K562 (cell line): ENCODE data around the gene SLC25A1. TPM values are rescaled to one million over a fixed set of nuclear protein-coding genes. Genes with fewer than 3 reads are reported as not detected.

Source experiments
- ATAC-seq: fragments of 200-7000 bp; cut with Tn5 transposase; 3 replicates; pipeline ENCODE4 v1.9.1; 2020; ENCODE audit warnings: moderate library complexity
- BruUV-seq: library from RNA; stranded (reverse); fragments of 400-500 nt; replicated peaks from 2 replicates; lab custom pipeline; 2021; lab: Mats Ljungman, UMichigan
- CTCF ChIA-PET: fragments of 300-600 bp; formaldehyde crosslinking; extraction: SDS; loops from one replicate; lab custom pipeline; 2021; ENCODE audit warnings: low intra/inter-chr PET ratio; lab: Yijun Ruan, JAX
- POLR2A ChIA-PET: fragments of 300-600, 350-650 bp; sonication (Branson Sonifier 250); formaldehyde crosslinking; extraction: SDS; loops from one replicate; lab custom pipeline; 2021; ENCODE audit warnings: antibody characterized with exemption, inconsistent platforms; lab: Yijun Ruan, JAX
- DNase-seq, 4 experiments: peaks; one replicate each; pipeline versions ENCODE4 v3.0.0 to v3.0.0-alpha.2; 2011 to 2018; ENCODE audit warnings: low spot score in 3 of 4, mixed read lengths in 3 of 4; ENCODE audit errors: extremely low read depth in 1 of 4
- FAIRE-seq: peaks from 2 replicates; lab custom pipeline; 2011; peaks lifted over from hg19 to GRCh38; lab: Jason Lieb, UNC
- H2AFZ ChIP-seq: 2 replicates; pipeline ENCODE4 v1.6.0; 2011; ENCODE audit warnings: low read depth, low read length, control low read depth, inconsistent platforms
- H3K27ac ChIP-seq: fragments of 200-600 bp; 3 replicates; pipeline ENCODE4 v1.8.0; 2011; ENCODE audit warnings: low read depth, mild to moderate bottlenecking, control low read depth, inconsistent platforms, low read length, moderate library complexity, mixed read lengths; ENCODE audit errors: extremely low read depth
- H3K27me3 ChIP-seq, 2 experiments: fragments of 300-600 bp in 1 of 2; 2 replicates in 1 of 2; 3 replicates in 1 of 2; pipeline versions ENCODE4 v1.6.0 to v1.8.0; 2011; ENCODE audit warnings: inconsistent platforms in 2 of 2, low read length in 2 of 2, mild to moderate bottlenecking in 1 of 2, mixed read lengths in 1 of 2, moderate library complexity in 1 of 2; ENCODE audit not compliant: control insufficient read depth in 2 of 2, insufficient read depth in 2 of 2
- H3K36me3 ChIP-seq: fragments of 300-600 bp; 3 replicates; pipeline ENCODE4 v1.8.0; 2011; ENCODE audit warnings: mild to moderate bottlenecking, low read length, inconsistent platforms; ENCODE audit not compliant: control insufficient read depth, insufficient read depth
- H3K4me1 ChIP-seq, 2 experiments: fragments of 200-600 bp in 1 of 2; replicated peaks in 1 of 2; 2 replicates in 1 of 2; 3 replicates in 1 of 2; pipeline versions ENCODE4 v1.5.1 to v1.8.0; 2011; ENCODE audit warnings: inconsistent platforms in 2 of 2, low read length in 2 of 2, mild to moderate bottlenecking in 1 of 2, mixed read lengths in 1 of 2, moderate library complexity in 1 of 2; ENCODE audit not compliant: control insufficient read depth in 2 of 2, insufficient read depth in 2 of 2
- H3K4me2 ChIP-seq: 2 replicates; pipeline ENCODE4 v1.6.1; 2011; ENCODE audit warnings: low read length, control low read depth, inconsistent platforms, mixed read lengths; ENCODE audit not compliant: insufficient read depth
- H3K4me3 ChIP-seq: fragments of 200-600 bp; sonication (generic), shearing (Covaris generic); 2 replicates; pipeline ENCODE4 v1.5.1; 2016; ENCODE audit warnings: control low read depth, inconsistent platforms
- H3K79me2 ChIP-seq: fragments of 200-600 bp; 3 replicates; pipeline ENCODE4 v1.8.0; 2011; ENCODE audit warnings: low read length, inconsistent platforms; ENCODE audit not compliant: control insufficient read depth, insufficient read depth
- H3K9ac ChIP-seq, 2 experiments: 2 replicates each; pipeline versions ENCODE4 v1.6.0 to v1.6.1; 2011; ENCODE audit warnings: low read depth in 2 of 2, low read length in 2 of 2, control low read depth in 1 of 2, inconsistent platforms in 1 of 2, mild to moderate bottlenecking in 1 of 2, mixed read lengths in 1 of 2; ENCODE audit not compliant: insufficient read depth in 1 of 2
- H3K9me1 ChIP-seq: one replicate; pipeline ENCODE4 v1.6.0; 2011; ENCODE audit warnings: inconsistent platforms, mild to moderate bottlenecking, low read length, moderate library complexity; ENCODE audit not compliant: control insufficient read depth, insufficient read depth
- H3K9me3 ChIP-seq: replicated peaks from 2 replicates; pipeline ENCODE4 v1.5.1; 2011; ENCODE audit warnings: low read depth, low read length, inconsistent platforms; ENCODE audit not compliant: control insufficient read depth, insufficient read depth
- H4K20me1 ChIP-seq: replicated peaks from 2 replicates; pipeline ENCODE4 v1.6.1; 2011; ENCODE audit warnings: low read length, inconsistent platforms, mixed read lengths; ENCODE audit not compliant: control insufficient read depth, insufficient read depth
- KDM1A ChIP-seq, 2 experiments: fragments of 450-650 bp; IDR thresholded peaks; 2 replicates each; pipeline ENCODE4 v1.6.1; 2016; ENCODE audit warnings: mild to moderate bottlenecking in 2 of 2
- L3MBTL2 ChIP-seq: fragments of 450-650 bp; IDR thresholded peaks from 2 replicates; pipeline ENCODE4 v1.6.1; 2016; ENCODE audit warnings: mild to moderate bottlenecking, moderate library complexity
- MYC ChIP-seq, 2 experiments: fragments of 250-450 bp in 1 of 2; sonication (Bioruptor Pico) in 1 of 2; IDR thresholded peaks; 2 replicates each; pipeline versions ENCODE4 v1.5.1 to v1.6.1; 2012 to 2021; ENCODE audit warnings: low read depth in 2 of 2, borderline replicate concordance in 1 of 2, improper control_type of control experiment in 1 of 2, low read length in 1 of 2, mild to moderate bottlenecking in 1 of 2, moderate library complexity in 1 of 2
- PHB2 ChIP-seq: fragments of 450-650 bp; IDR thresholded peaks from 2 replicates; pipeline ENCODE4 v1.6.1; 2017; ENCODE audit warnings: low read depth
- RCOR1 ChIP-seq, 2 experiments: IDR thresholded peaks; 2 replicates each; pipeline ENCODE4 v1.6.1; 2012; ENCODE audit warnings: low read depth in 2 of 2, low read length in 2 of 2, borderline replicate concordance in 1 of 2, improper control_type of control experiment in 1 of 2
- SMARCB1 ChIP-seq: IDR thresholded peaks from 2 replicates; pipeline ENCODE4 v1.6.1; 2011; ENCODE audit warnings: improper control_type of control experiment, low read depth; ENCODE audit not compliant: insufficient read length
- SNIP1 ChIP-seq: fragments of 450-650 bp; IDR thresholded peaks from 2 replicates; pipeline ENCODE4 v1.7.1; 2017; ENCODE audit warnings: low read depth, mild to moderate bottlenecking
- SP2 ChIP-seq: IDR thresholded peaks from 2 replicates; pipeline ENCODE4 v1.6.1; 2011; ENCODE audit warnings: mild to moderate bottlenecking, low read depth, low read length, moderate library complexity; ENCODE audit not compliant: poor library complexity, severe bottlenecking; ENCODE audit errors: extremely low read depth
- TEAD4 ChIP-seq, 2 experiments: sonication (generic) in 1 of 2; formaldehyde crosslinking in 1 of 2; IDR thresholded peaks; 2 replicates each; pipeline versions ENCODE4 v1.6.1 to v1.8.0; 2012 to 2022; ENCODE audit warnings: borderline replicate concordance in 1 of 2, inconsistent platforms in 1 of 2, low read length in 1 of 2, mild to moderate bottlenecking in 1 of 2, missing genetic modification reagents in 1 of 2
- ZKSCAN3 ChIP-seq: fragments of 250-450 bp; sonication (Bioruptor Pico); IDR thresholded peaks from 2 replicates; pipeline ENCODE4 v1.4.0; 2020
- ZNF780A ChIP-seq: fragments of 250-450 bp; sonication (Bioruptor Pico); IDR thresholded peaks from 2 replicates; pipeline ENCODE4 v1.5.0; 2021; ENCODE audit warnings: mild to moderate bottlenecking
- WGBS: fragments of 100-300 bp; shearing (Covaris generic); methylation state at CpG from one replicate; pipeline ENCODE4 v1.1.6; 2016; ENCODE audit warnings: low coverage, mixed read lengths; ENCODE audit not compliant: insufficient coverage; ENCODE audit errors: missing lambda C conversion rate; 5-methylcytosine and 5-hydroxymethylcytosine counted together
- in situ Hi-C: fragments of 300-500 bp; cut with MboI; formaldehyde crosslinking; loops from 4 replicates; pipeline ENCODE4 v1.15.0; 2018; ENCODE audit warnings: inconsistent platforms, mixed read lengths
- intact Hi-C: fragments of 100-400 bp; cut with micrococcal nuclease; formaldehyde crosslinking; loops from 2 replicates; pipeline ENCODE4 v1.14.2; 2022
- polyA plus RNA-seq, 8 experiments: library from polyadenylated mRNA; depleted of rRNA in 4 of 8; stranded (reverse) in 5 of 8; unstranded in 3 of 8; fragments of >200 nt; fragmentation: Nextera tagmentation in 2 of 8; fragmentation: Illumina TruSeq in 1 of 8; extraction: Ambion mirVana in 2 of 8; extraction: Trizol in 1 of 8; gene quantifications; 2 replicates each; pipeline versions ENCODE4 v1.2.1 to v1.2.3, GENCODE V29; 2011 to 2014; ENCODE audit warnings: inconsistent platforms in 1 of 8, missing spikeins in 1 of 8
- total RNA-seq, 7 experiments: library from RNA; depleted of rRNA in 6 of 7; stranded (reverse); fragments of >200 nt in 6 of 7; fragmentation: Illumina TruSeq in 2 of 7; extraction: Trizol in 2 of 7; gene quantifications; 2 replicates each; pipeline versions ENCODE4 v1.2.1 to v1.2.3, GENCODE V29; 2011 to 2021; ENCODE audit warnings: low replicate concordance in 1 of 7
- TF ChIP-seq, protein P1 (sequence below): fragments of 450-650 bp; formaldehyde crosslinking; IDR thresholded peaks from 2 replicates; pipeline ENCODE4 v1.4.0; 2020; ENCODE audit warnings: mild to moderate bottlenecking, moderate library complexity
- TF ChIP-seq, protein P2 (sequence below): fragments of 250-450 bp; sonication (Bioruptor Pico); IDR thresholded peaks from 2 replicates; pipeline ENCODE4 v1.5.1; 2021; ENCODE audit warnings: mild to moderate bottlenecking
- TF ChIP-seq, protein P3 (sequence below): fragments of 250-450 bp; sonication (Bioruptor Pico); IDR thresholded peaks from 2 replicates; pipeline ENCODE4 v1.4.0; 2020; ENCODE audit warnings: mild to moderate bottlenecking, moderate library complexity

Gene SLC25A1
- total and polyA plus RNA-seq, 9 of the 15 experiments (the other 6 are each of a cell fraction or from before 2014, with no cell fraction given), result 11.0 to 408 (median 110) TPM

DNA sequence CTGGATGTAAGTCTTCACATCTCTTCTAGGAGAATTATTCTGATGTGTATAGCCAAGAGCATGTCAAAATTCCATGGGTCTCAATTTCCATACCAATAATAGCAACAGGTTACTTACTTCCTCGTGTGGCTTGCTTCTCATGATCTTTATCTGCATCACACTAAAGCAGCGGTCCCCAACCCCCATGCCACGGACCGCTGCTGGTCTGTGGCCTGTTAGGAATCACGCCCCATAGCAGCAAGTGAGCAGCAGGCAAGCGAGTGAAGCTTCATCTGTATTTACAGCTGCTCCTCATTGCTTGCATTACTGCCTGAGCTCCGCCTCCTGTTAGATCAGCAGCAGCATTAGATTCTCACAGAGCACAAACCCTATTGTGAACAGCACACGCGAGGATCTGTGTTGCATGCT, 28.9 kb upstream of the SLC25A1 start (continued):
- TF ChIP-seq, protein P1, sequence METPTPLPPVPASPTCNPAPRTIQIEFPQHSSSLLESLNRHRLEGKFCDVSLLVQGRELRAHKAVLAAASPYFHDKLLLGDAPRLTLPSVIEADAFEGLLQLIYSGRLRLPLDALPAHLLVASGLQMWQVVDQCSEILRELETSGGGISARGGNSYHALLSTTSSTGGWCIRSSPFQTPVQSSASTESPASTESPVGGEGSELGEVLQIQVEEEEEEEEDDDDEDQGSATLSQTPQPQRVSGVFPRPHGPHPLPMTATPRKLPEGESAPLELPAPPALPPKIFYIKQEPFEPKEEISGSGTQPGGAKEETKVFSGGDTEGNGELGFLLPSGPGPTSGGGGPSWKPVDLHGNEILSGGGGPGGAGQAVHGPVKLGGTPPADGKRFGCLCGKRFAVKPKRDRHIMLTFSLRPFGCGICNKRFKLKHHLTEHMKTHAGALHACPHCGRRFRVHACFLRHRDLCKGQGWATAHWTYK (CRISPR knock-in tag), result peak; percentile 97
- TF ChIP-seq ZKSCAN3 (CRISPR knock-in tag) (no peak), L3MBTL2 (peak; percentile 47), SMARCB1 (no peak), RCOR1 (IDR thresholded peaks at IDR 0.05; ENCODE audit: borderline replicate concordance in 1 of 2, low read depth in 2 of 2, low read length in 2 of 2) (0 out of 4 replicates have a peak, but pooled peaks of 1 of the 2 experiments have one; percentile 11)
- TF ChIP-seq, protein P2, sequence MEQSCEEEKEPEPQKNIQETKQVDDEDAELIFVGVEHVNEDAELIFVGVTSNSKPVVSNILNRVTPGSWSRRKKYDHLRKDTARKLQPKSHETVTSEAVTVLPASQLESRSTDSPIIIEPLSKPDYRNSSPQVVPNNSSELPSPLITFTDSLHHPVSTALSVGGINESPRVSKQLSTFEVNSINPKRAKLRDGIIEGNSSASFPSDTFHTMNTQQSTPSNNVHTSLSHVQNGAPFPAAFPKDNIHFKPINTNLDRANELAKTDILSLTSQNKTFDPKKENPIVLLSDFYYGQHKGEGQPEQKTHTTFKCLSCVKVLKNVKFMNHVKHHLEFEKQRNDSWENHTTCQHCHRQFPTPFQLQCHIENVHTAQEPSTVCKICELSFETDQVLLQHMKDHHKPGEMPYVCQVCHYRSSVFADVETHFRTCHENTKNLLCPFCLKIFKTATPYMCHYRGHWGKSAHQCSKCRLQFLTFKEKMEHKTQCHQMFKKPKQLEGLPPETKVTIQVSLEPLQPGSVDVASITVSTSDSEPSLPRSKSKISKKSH (CRISPR knock-in tag), result 0 out of 2 replicates have a peak, but pooled peaks have one; percentile 62

DNA sequence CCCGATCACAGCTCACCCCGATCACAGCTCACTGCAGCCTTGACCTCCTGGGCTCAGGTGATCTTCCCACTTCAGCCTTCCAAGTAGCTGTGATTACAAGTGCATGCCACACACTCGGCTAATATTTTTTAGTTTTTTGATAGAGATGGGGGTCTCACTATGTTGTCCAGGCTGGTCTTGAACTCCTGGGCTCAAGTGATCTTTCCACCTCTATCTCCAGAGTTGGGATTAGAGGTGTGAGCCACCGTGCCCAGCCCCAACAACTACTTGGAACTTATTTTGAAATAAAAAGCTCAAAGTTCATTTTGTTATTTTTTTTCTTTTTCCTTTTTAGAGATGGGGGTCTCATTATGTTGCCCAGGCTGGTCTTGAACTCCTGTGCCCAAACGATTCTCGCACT, 27.8 kb upstream of the SLC25A1 start:
- Histone ChIP-seq H4K20me1 (0 out of 2 replicates have a peak, but pooled peaks cover 7% of the 10 kb centered on the region), H3K9ac (no peak overlapping the region), H3K27me3 (peaks cover 47 to 65% of the 10 kb centered on the region in 2 experiments), H3K27ac (no peak overlapping the region), H2AFZ (no peak overlapping the region), H3K4me3 (no peak overlapping the region), H3K4me1 (peaks cover 14 to 20% of the 10 kb centered on the region in 2 experiments), H3K9me3 (no peaks in the 10 kb centered on the region), H3K79me2 (no peaks in the 10 kb centered on the region), H3K9me1 (peaks cover 3% of the 10 kb centered on the region), H3K36me3 (no peaks in the 10 kb centered on the region), H3K4me2 (no peak overlapping the region)
- FAIRE-seq (no peak), ATAC-seq (no peak), DNase-seq (no peak)
- ChIA-PET CTCF (interaction anchor here (0.5 kb wide), 1 partner anchor 16 kb away, joined by 3 read pairs; no protein-coding TSS in a partner anchor), POLR2A (interaction anchor here (0.8 to 11.1 kb wide), 9 partner anchors 10 to 90 kb away, joined by 3 to 123 read pairs (median 5); partner anchors contain the start of gene SLC25A1)
- BruUV-seq, result no TSS peak
- in situ Hi-C loops, result no loop called here
- intact Hi-C loops, result no loop called here
- 23% methylated on average over 6 of the region's 6 CpGs for WGBS
- TF ChIP-seq ZNF780A (CRISPR knock-in tag) (no peak), KDM1A (IDR thresholded peaks at IDR 0.05) (no peak), TEAD4 (IDR thresholded peaks at IDR 0.05; ENCODE audit: low read length) (no peak), TEAD4 (CRISPR knock-in tag; IDR thresholded peaks at IDR 0.05; ENCODE audit: borderline replicate concordance) (no peak), SP2 (no peak), PHB2 (no peak), SNIP1 (no peak), MYC (IDR thresholded peaks at IDR 0.05; ENCODE audit: low read depth, low read length) (no peak), MYC (CRISPR knock-in tag; IDR thresholded peaks at IDR 0.05; ENCODE audit: borderline replicate concordance, low read depth) (0 out of 2 replicates have a peak, but pooled peaks have one; percentile 32)
- TF ChIP-seq, protein P3, sequence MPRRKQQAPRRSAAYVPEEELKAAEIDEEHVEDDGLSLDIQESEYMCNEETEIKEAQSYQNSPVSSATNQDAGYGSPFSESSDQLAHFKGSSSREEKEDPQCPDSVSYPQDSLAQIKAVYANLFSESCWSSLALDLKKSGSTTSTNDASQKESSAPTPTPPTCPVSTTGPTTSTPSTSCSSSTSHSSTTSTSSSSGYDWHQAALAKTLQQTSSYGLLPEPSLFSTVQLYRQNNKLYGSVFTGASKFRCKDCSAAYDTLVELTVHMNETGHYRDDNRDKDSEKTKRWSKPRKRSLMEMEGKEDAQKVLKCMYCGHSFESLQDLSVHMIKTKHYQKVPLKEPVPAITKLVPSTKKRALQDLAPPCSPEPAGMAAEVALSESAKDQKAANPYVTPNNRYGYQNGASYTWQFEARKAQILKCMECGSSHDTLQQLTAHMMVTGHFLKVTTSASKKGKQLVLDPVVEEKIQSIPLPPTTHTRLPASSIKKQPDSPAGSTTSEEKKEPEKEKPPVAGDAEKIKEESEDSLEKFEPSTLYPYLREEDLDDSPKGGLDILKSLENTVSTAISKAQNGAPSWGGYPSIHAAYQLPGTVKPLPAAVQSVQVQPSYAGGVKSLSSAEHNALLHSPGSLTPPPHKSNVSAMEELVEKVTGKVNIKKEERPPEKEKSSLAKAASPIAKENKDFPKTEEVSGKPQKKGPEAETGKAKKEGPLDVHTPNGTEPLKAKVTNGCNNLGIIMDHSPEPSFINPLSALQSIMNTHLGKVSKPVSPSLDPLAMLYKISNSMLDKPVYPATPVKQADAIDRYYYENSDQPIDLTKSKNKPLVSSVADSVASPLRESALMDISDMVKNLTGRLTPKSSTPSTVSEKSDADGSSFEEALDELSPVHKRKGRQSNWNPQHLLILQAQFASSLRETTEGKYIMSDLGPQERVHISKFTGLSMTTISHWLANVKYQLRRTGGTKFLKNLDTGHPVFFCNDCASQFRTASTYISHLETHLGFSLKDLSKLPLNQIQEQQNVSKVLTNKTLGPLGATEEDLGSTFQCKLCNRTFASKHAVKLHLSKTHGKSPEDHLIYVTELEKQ (CRISPR knock-in tag), result no peak
